Ovary (tissue), 9 donors: Measurements from ENCODE around the gene SNX32. TPM values are rescaled to one million over a fixed set of nuclear protein-coding genes. Genes with fewer than 3 reads are reported as not detected.

Source experiments
- DNase-seq, 5 donors: peaks; one replicate each; pipeline ENCODE4 v3.0.0-alpha.2; 2019 to 2020
- H3K27ac ChIP-seq, 2 donors: fragments of 200-600 bp; one replicate each; pipeline versions ENCODE4 v1.5.1 to v1.8.0; 2019 to 2022
- H3K27me3 ChIP-seq: fragments of 200-600 bp; one replicate; pipeline ENCODE4 v1.8.0; 2022
- H3K36me3 ChIP-seq: fragments of 200-600 bp; sonication (generic); one replicate; pipeline ENCODE4 v1.5.1; 2019
- H3K4me1 ChIP-seq: one replicate; pipeline ENCODE4 v1.8.1; 2013; ENCODE audit warnings: mild to moderate bottlenecking, moderate library complexity; ENCODE audit not compliant: insufficient read depth
- H3K4me3 ChIP-seq: fragments of 200-600 bp; sonication (generic); one replicate; pipeline ENCODE4 v1.5.1; 2017
- H3K9me3 ChIP-seq, 2 donors: fragments of 200-600 bp in 1 of 2; sonication (generic) in 1 of 2; one replicate each; pipeline versions ENCODE4 v1.5.1 to v1.8.1; 2013 to 2019; ENCODE audit warnings: mild to moderate bottlenecking in 1 of 2, moderate library complexity in 1 of 2
- EP300 ChIP-seq: sonication (generic); formaldehyde crosslinking; IDR thresholded peaks from one replicate; pipeline ENCODE4 v1.6.1; 2017; ENCODE audit warnings: antibody characterized with exemption
- POLR2A ChIP-seq: fragments of 450-650 bp; IDR thresholded peaks from one replicate; pipeline ENCODE4 v1.6.1; 2017; ENCODE audit warnings: antibody characterized with exemption, mild to moderate bottlenecking, moderate library complexity
- WGBS, 3 donors: extraction: QIAGEN DNeasy Blood & Tissue Kit in 1 of 3; methylation state at CpG; one replicate each; pipeline versions ENCODE4 v1.1.5 to v1.1.7; 2013 to 2017; 5-methylcytosine and 5-hydroxymethylcytosine counted together
- intact Hi-C, 4 donors: fragments of 100-400 bp; cut with DNase I; formaldehyde crosslinking; loops; one replicate each; pipeline versions ENCODE4 v1.11.0 to v1.15.1; 2022 to 2023
- polyA plus RNA-seq, 2 donors: library from polyadenylated mRNA; stranded (reverse); fragments of 200-250 nt in 1 of 2; fragments of 350-450 nt in 1 of 2; fragmentation: Illumina TruSeq in 1 of 2; extraction: RNeasy Lipid Tissue Mini Kit (QIAGEN cat#74804) in 1 of 2; gene quantifications; one replicate each; pipeline ENCODE4 v1.2.3, GENCODE V29; 2013 to 2014
- total RNA-seq, 7 donors: library from RNA; depleted of rRNA in 2 of 7; stranded (reverse); fragments of >200 nt in 2 of 7; fragmentation: NEBNext Ultra II Directional in 3 of 7; extraction: Animal tissue kit (Norgen Biotek cat#: 25700) in 3 of 7; gene quantifications; one replicate each; pipeline versions ENCODE4 v1.1.0 to v1.2.4, GENCODE V29; 2016 to 2023
- TF ChIP-seq, protein P1 (sequence below), 3 donors: fragments of 450-650 bp in 2 of 3; fragments of 200-600 bp in 1 of 3; IDR thresholded peaks; one replicate each; pipeline versions ENCODE4 v1.5.1 to v1.8.0; 2016 to 2022; ENCODE audit warnings: antibody characterized with exemption in 3 of 3, mild to moderate bottlenecking in 1 of 3
- donor health status: DM: no; HTN: no; CAD: no; lungs with moderate emphysema.
- donor health status: DM: no; HTN: no; CAD: no.
- donor health status: Bipolar disorder and iron deficiency.
- donor health status: DM: yes; HTN: yes; CAD: no.
- donor health status: DM: no; HTN: no; CAD: no.
- donor health status: DM: yes; HTN: yes; CAD: no.

The SNX32 gene
- total and polyA plus RNA-seq, 9 donors: 0.40 to 3.0 (median 1.3) TPM; not detected in 1

DNA sequence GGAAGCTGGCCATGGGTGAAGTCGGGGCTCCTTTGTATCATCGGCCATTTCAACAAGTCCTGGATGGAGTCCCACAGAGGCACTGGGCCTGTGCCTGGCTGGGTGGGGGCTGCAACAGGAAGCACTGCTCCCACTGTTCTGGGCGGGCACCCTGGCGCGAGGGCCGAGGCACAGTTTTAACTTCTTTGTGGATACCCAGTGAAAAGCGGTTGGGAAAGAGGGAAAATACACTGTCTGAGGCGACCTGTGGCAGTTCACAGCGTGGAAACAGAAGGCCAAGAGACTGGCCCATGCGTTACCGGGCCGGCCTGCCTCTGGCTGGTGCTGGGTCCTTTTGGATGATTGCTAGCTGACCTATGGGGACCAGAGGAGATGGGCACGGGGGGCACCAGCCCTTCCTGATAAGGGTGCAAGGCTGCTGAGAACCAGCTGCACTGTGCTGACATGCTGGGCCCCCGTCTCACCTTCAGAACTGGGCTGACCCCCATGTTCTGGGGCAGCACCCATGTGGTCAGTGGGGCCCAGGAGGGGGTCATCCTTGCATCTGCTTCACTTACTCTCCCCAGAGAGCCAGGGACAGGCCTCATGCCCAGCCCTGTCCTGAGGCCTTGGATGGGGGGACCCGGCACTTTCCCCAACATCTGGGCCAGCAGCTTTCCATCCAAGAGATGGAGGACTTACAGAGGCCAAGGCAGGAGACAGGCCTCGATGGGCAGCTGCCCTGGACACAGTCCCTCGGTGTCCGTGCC, 42.7 kb upstream of the SNX32 start:
- WGBS, 3 donors: 86 to 92% (median 89%) methylated on average over 18 of the region's 18 CpGs
- Histone ChIP-seq H3K9me3 (no peaks in the 10 kb centered on the region), H3K36me3 (no peaks in the 10 kb centered on the region), H3K4me3 (no peak overlapping the region), H3K27ac (no peak overlapping the region), H3K4me1 (peaks cover 2% of the 10 kb centered on the region), H3K27me3 (peaks cover 3% of the 10 kb centered on the region)
- TF ChIP-seq, protein P1, sequence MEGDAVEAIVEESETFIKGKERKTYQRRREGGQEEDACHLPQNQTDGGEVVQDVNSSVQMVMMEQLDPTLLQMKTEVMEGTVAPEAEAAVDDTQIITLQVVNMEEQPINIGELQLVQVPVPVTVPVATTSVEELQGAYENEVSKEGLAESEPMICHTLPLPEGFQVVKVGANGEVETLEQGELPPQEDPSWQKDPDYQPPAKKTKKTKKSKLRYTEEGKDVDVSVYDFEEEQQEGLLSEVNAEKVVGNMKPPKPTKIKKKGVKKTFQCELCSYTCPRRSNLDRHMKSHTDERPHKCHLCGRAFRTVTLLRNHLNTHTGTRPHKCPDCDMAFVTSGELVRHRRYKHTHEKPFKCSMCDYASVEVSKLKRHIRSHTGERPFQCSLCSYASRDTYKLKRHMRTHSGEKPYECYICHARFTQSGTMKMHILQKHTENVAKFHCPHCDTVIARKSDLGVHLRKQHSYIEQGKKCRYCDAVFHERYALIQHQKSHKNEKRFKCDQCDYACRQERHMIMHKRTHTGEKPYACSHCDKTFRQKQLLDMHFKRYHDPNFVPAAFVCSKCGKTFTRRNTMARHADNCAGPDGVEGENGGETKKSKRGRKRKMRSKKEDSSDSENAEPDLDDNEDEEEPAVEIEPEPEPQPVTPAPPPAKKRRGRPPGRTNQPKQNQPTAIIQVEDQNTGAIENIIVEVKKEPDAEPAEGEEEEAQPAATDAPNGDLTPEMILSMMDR (IDR thresholded peaks at IDR 0.05): no peak
- no peak for TF ChIP-seq EP300
- TF ChIP-seq POLR2A: no peak
- intact Hi-C loops: no loop called here
- no peak for DNase-seq

DNA sequence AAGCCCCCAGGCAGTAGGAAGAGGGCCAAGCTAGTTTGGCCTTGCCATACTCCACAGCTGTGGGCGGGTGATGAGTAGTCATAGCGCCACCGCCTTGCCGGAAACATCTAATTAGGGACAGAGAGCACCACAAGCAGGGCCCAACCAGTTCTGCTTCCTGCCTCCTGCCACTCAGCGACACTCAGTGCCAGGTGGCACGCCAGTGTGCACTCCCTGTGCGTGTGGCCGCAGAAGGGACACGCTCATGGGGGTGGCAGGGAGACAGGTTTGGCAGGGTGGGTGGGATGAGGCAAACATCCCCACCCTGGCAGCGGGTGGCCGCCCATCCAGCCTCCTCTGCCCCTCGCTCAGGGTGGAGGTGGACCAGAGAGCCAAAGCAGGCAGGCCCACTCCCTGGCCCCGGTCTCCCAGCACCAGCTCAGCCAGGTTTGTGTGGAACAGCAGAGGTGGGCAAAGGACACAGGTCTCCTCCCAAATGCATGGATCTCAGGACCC, 42.0 kb upstream of the SNX32 start:
- Histone ChIP-seq H3K36me3 (no peaks in the 10 kb centered on the region), H3K4me3 (no peak overlapping the region), H3K27ac (no peak overlapping the region), H3K4me1 (no peaks in the 10 kb centered on the region), H3K9me3 (no peaks in the 10 kb centered on the region), H3K27me3 (peaks cover 3% of the 10 kb centered on the region)
- no peak for DNase-seq
- 85 to 92% (median 85%) methylated on average over 13 of the region's 13 CpGs for WGBS, 3 donors
- intact Hi-C loops: no loop called here
- TF ChIP-seq, protein P1 (IDR thresholded peaks at IDR 0.05): no peak
- TF ChIP-seq POLR2A: no peak
- no peak for TF ChIP-seq EP300

DNA sequence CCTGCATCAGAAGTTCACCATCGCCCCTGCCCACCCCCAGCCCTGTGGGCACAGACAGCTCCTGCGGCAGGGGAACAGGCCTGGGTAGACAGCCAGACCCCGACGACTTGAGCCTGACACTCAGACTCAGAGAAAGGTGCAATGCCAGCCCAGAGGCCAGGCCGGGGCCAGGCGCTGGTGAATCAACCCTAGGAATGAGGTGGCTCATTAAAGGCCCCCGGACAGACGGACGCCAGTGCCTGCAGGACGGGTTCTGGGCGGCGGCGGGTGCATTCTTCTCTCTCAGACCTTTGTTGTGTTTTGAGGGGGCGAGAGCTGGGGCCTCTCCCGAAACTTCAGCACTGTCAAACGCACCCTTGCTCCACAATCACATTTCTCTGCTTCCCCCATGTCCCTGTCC, 41.3 kb upstream of the SNX32 start:
- Histone ChIP-seq H3K4me1 (no peaks in the 10 kb centered on the region), H3K36me3 (no peaks in the 10 kb centered on the region), H3K9me3 (no peaks in the 10 kb centered on the region), H3K27me3 (peaks cover 3% of the 10 kb centered on the region), H3K27ac (no peak overlapping the region), H3K4me3 (no peak overlapping the region)
- no peak for DNase-seq
- intact Hi-C loops: no loop called here
- TF ChIP-seq, protein P1 (IDR thresholded peaks at IDR 0.05): no peak
- no peak for TF ChIP-seq POLR2A
- no peak for TF ChIP-seq EP300
- WGBS, 3 donors: 83 to 88% (median 84%) methylated on average over 15 to 16 of the region's 16 CpGs

DNA sequence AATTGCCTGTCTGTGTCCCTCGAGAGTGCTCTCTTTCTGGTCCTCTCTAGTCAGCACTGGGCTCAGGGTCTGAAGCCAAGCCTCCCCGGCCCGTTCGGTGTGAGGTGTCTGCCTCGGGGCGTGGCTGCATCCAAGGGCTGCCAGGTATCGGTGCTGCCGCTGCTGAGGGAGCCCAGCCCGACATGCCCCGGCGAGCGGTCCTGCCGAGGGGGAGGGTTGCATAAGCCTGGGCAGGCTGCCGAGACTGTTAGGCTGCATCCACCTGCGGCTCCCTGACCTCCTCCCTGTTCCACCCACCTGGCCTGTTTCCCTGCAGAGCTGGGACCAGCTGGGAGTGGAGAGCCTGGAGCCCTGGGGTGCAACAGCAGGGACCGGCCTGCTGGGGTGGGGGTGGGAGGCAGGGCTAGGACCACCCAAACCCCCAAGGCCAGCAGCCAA, 40.6 kb upstream of the SNX32 start:
- Histone ChIP-seq H3K27ac (no peak overlapping the region), H3K36me3 (no peaks in the 10 kb centered on the region), H3K27me3 (peaks cover 3% of the 10 kb centered on the region), H3K4me3 (no peak overlapping the region), H3K4me1 (no peaks in the 10 kb centered on the region), H3K9me3 (no peaks in the 10 kb centered on the region)
- 17 to 24% (median 20%) methylated on average over 16 of the region's 16 CpGs for WGBS, 3 donors
- intact Hi-C loops: no loop called here
- TF ChIP-seq, protein P1 (IDR thresholded peaks at IDR 0.05): no peak
- TF ChIP-seq POLR2A: no peak
- TF ChIP-seq EP300: no peak
- DNase-seq: no peak
